Heart left ventricle (tissue), 16 donors: ENCODE measurements around the gene GATAD2A. TPM values are rescaled to one million over a fixed set of nuclear protein-coding genes. Genes with fewer than 3 reads are reported as not detected.
A peak's percentile ranks its signal among the peaks of the same experiment; 100 is the strongest.

ENCODE experiments used
- ATAC-seq, 4 donors: fragments of 200-7000 bp; cut with Tn5 transposase; one replicate each; pipeline ENCODE4 v1.9.1; 2020 to 2022; ENCODE audit warnings: moderate library complexity in 4 of 4, mild to moderate bottlenecking in 3 of 4, moderate number of reproducible peaks in 1 of 4
- DNase-seq, 5 donors: peaks; one replicate each; pipeline ENCODE4 v3.0.0-alpha.2; 2020
- H3K27ac ChIP-seq, 12 donors: fragments of 200-600 bp; sonication (generic) in 4 of 12; one replicate each; pipeline versions ENCODE4 v1.5.0 to v1.8.0; 2016 to 2022; ENCODE audit warnings: mild to moderate bottlenecking in 2 of 12
- H3K27me3 ChIP-seq, 9 donors: fragments of 200-600 bp; sonication (generic) in 2 of 9; one replicate each; pipeline versions ENCODE4 v1.5.1 to v1.8.0; 2016 to 2022; ENCODE audit warnings: mild to moderate bottlenecking in 3 of 9
- H3K36me3 ChIP-seq, 9 donors: fragments of 200-600 bp; sonication (generic) in 2 of 9; one replicate each; pipeline versions ENCODE4 v1.5.0 to v1.8.0; 2018 to 2022; ENCODE audit warnings: mild to moderate bottlenecking in 2 of 9
- H3K4me1 ChIP-seq, 12 donors: fragments of 200-600 bp; sonication (generic) in 4 of 12; one replicate each; pipeline versions ENCODE4 v1.5.0 to v1.8.0; 2016 to 2022; ENCODE audit warnings: mild to moderate bottlenecking in 3 of 12
- H3K4me3 ChIP-seq, 12 donors: fragments of 200-600 bp; sonication (generic) in 4 of 12; one replicate each; pipeline versions ENCODE4 v1.5.0 to v1.8.0; 2017 to 2022; ENCODE audit warnings: mild to moderate bottlenecking in 9 of 12, moderate library complexity in 4 of 12
- H3K9me3 ChIP-seq, 12 donors: fragments of 200-600 bp; sonication (generic) in 4 of 12; one replicate each; pipeline versions ENCODE4 v1.5.0 to v1.8.0; 2016 to 2022; ENCODE audit warnings: mild to moderate bottlenecking in 1 of 12
- CTCF ChIP-seq, 12 donors: fragments of 200-600 bp; sonication (generic) in 4 of 12; IDR thresholded peaks; one replicate each; pipeline versions ENCODE4 v1.5.0 to v1.8.0; 2018 to 2022; ENCODE audit warnings: antibody characterized with exemption in 12 of 12, mild to moderate bottlenecking in 5 of 12
- POLR2A ChIP-seq, 2 donors: fragments of 450-650 bp; IDR thresholded peaks; one replicate each; pipeline ENCODE4 v1.6.1; 2017; ENCODE audit warnings: antibody characterized with exemption in 2 of 2, mild to moderate bottlenecking in 2 of 2, moderate library complexity in 2 of 2
- WGBS, 4 donors: extraction: QIAGEN DNeasy Blood & Tissue Kit in 2 of 4; methylation state at CpG; one replicate each; pipeline versions ENCODE4 v1.1.5 to v1.1.7; 2013 to 2018; 5-methylcytosine and 5-hydroxymethylcytosine counted together
- intact Hi-C, 10 donors: fragments of 100-400 bp; cut with DNase I; formaldehyde crosslinking; loops; one replicate each; pipeline versions ENCODE4 v1.11.1 to v1.14.2; 2022
- polyA plus RNA-seq, 2 donors: library from polyadenylated mRNA; stranded (reverse); fragments of 200-250 nt; gene quantifications; one replicate each; pipeline ENCODE4 v1.2.3, GENCODE V29; 2013
- total RNA-seq, 9 donors: library from RNA; depleted of rRNA in 2 of 9; stranded (reverse); fragments of >200 nt in 2 of 9; fragmentation: NEBNext Ultra II Directional in 3 of 9; extraction: Animal tissue kit (Norgen Biotek cat#: 25700) in 3 of 9; gene quantifications; one replicate each; pipeline versions ENCODE4 v1.1.0 to v1.2.4, GENCODE V29; 2016 to 2023
- donor health status: ischemic (EF 13 %, LVEDD 7.1; RV severe dilation, severe dysfunction).
- donor health status: healthy with polysubstance abuse.
- donor health status: DM: no; HTN: yes; CAD: no.
- donor health status: DM: no; HTN: no; CAD: no.
- donor health status: ischemic (EF 25% LVEDD 6.9; RV normal size, moderate dysfunction).
- donor health status: ischemic (EF 25% LVEDD 5.7; RV mildly dilated, moderate dysfunction).
- donor health status: healthy.
- donor health status: DM: yes; HTN: yes; CAD: no.
- donor health status: ischemic (EF 35%, LVEDD 5.7; RV mildly dilated, moderate dysfunction).
- donor health status: nonischemic (EF 11% LVEDD 7.7; RV severe dilation, severe dysfunction).
- donor health status: DM: yes; HTN: yes; CAD: no.
- donor health status: PGD.
- donor health status: ischemic (EF 29% LVEDD 5.4; RV normal size, mild dysfunction).
- donor health status: nonischemic (EF 23%, LVEDD 6.1; RV moderate dilation, normal function).

GATAD2A gene
- total and polyA plus RNA-seq, 11 donors: 7.5 to 49.5 (median 30.5) TPM

GRCh38 chr19:19552798-19553197 is 147.3 kb downstream of the GATAD2A start:
- peaks cover 0 to 18% (median 0%) of the 10 kb centered on the region in 9 donors for H3K27me3 ChIP-seq
- H3K27ac ChIP-seq: no peak overlapping the region
- peaks cover 0 to 15% (median 0%) of the 10 kb centered on the region in 12 donors for H3K4me1 ChIP-seq
- H3K36me3 ChIP-seq: no peaks in the 10 kb centered on the region
- DNase-seq: no peak
- intact Hi-C loops: loop anchor here in 1 of 10 donors (5.0 kb wide), 1 partner anchor 90 kb away; the partner anchor contains the start of gene GMIP
- WGBS, 4 donors: 31 to 55% (median 53%) methylated on average over 3 to 6 of the region's 6 CpGs
- no peak for TF ChIP-seq POLR2A (IDR thresholded peaks at IDR 0.05)
- TF ChIP-seq CTCF (IDR thresholded peaks at IDR 0.05): peak; percentile 23 to 66 (median 42)
- no peak overlapping the region for H3K4me3 ChIP-seq
- ATAC-seq: peak in 2 of 4 donors; percentile 29 to 41
- H3K9me3 ChIP-seq: no peaks in the 10 kb centered on the region

GRCh38 chr19:19553670-19554069 is 148.2 kb downstream of the GATAD2A start:
- ATAC-seq (no peak), DNase-seq (no peak)
- 88 to 93% (median 91%) methylated on average over 10 of the region's 10 CpGs for WGBS, 4 donors
- Histone ChIP-seq H3K36me3 (no peaks in the 10 kb centered on the region), H3K9me3 (no peaks in the 10 kb centered on the region), H3K4me1 (peaks cover 0 to 9% (median 0%) of the 10 kb centered on the region in 12 donors), H3K27me3 (peaks cover 0 to 18% (median 0%) of the 10 kb centered on the region in 9 donors), H3K4me3 (no peak overlapping the region), H3K27ac (no peak overlapping the region)
- intact Hi-C loops: loop anchor here in 1 of 10 donors (1.0 to 5.0 kb wide), 2 partner anchors 21 to 89 kb away; partner anchors contain the start of gene GMIP
- TF ChIP-seq CTCF (IDR thresholded peaks at IDR 0.05) (no peak), POLR2A (IDR thresholded peaks at IDR 0.05) (no peak)

- TF ChIP-seq CTCF (IDR thresholded peaks at IDR 0.05): peak; percentile 58 to 88 (median 72)
- TF ChIP-seq POLR2A (IDR thresholded peaks at IDR 0.05): no peak
- intact Hi-C loops: loop anchor here in 2 of 10 donors (1.0 to 5.0 kb wide), 3 partner anchors 22 to 88 kb away; partner anchors contain the start of gene GMIP (in 1 of the 2)
- peak in 2 of 5 donors; percentile 51 to 58 for DNase-seq
Measured at GRCh38 chr19:19554074-19555023, 148.9 kb downstream of the GATAD2A start.

GRCh38 chr19:19558055-19558454 is 152.6 kb downstream of the GATAD2A start:
- DNase-seq (no peak), ATAC-seq (peak in 1 of 4 donors; percentile 23)
- Histone ChIP-seq H3K4me3 (no peak overlapping the region), H3K4me1 (no peaks in the 10 kb centered on the region), H3K27ac (no peak overlapping the region), H3K36me3 (no peaks in the 10 kb centered on the region), H3K9me3 (no peaks in the 10 kb centered on the region), H3K27me3 (peaks cover 0 to 6% (median 0%) of the 10 kb centered on the region in 9 donors)
- intact Hi-C loops: loop anchor here in 1 of 10 donors (5.0 kb wide), 1 partner anchor 74 kb away; no protein-coding TSS in a partner anchor
- TF ChIP-seq POLR2A (IDR thresholded peaks at IDR 0.05) (no peak), CTCF (IDR thresholded peaks at IDR 0.05) (no peak)
- WGBS, 4 donors: 79 to 91% (median 85%) methylated on average over 13 to 15 of the region's 15 CpGs

More at GRCh38 chr19:19554074-19555023, 148.9 kb downstream of the GATAD2A start:
- peak in 3 of 4 donors; percentile 48 to 63 (median 48) for ATAC-seq
- peaks cover 0 to 9% (median 0%) of the 10 kb centered on the region in 12 donors for H3K4me1 ChIP-seq
- 61 to 70% (median 66%) methylated on average over 34 of the region's 34 CpGs for WGBS, 4 donors
- H3K4me3 ChIP-seq: no peak overlapping the region
- no peak overlapping the region for H3K27ac ChIP-seq
- peaks cover 0 to 18% (median 0%) of the 10 kb centered on the region in 9 donors for H3K27me3 ChIP-seq
- H3K36me3 ChIP-seq: no peaks in the 10 kb centered on the region
- H3K9me3 ChIP-seq: no peaks in the 10 kb centered on the region
